Measurements from ENCODE around the gene TRIM37. TPM values are rescaled to one million over a fixed set of nuclear protein-coding genes. Genes with fewer than 3 reads are reported as not detected.
A peak's percentile ranks its signal among the peaks of the same experiment; 100 is the strongest.
"Not testable (repeated sequence)": the region's sequence is repeated elsewhere in the genome, so short reads cannot be mapped to it uniquely, and the experiment has no call there.

The TRIM37 gene
- polyA plus RNA-seq (ENCODE audit: insufficient read length in 4 of 4) = 10 to 100 TPM; 25.9 to 33.0 (median 28.6) TPM

GRCh38 chr17:59106463-59107305, at the start of gene TRIM37:
Gene TRIM37, minus strand, starts transcription at chr17:59106880. Its CDS starts 419 bp downstream, at chr17:59106461.
- peak; percentile 95 to 98 (median 96) for DNase-seq (ENCODE audit: low read depth in 4 of 4, low spot score in 3 of 4)

DNA sequence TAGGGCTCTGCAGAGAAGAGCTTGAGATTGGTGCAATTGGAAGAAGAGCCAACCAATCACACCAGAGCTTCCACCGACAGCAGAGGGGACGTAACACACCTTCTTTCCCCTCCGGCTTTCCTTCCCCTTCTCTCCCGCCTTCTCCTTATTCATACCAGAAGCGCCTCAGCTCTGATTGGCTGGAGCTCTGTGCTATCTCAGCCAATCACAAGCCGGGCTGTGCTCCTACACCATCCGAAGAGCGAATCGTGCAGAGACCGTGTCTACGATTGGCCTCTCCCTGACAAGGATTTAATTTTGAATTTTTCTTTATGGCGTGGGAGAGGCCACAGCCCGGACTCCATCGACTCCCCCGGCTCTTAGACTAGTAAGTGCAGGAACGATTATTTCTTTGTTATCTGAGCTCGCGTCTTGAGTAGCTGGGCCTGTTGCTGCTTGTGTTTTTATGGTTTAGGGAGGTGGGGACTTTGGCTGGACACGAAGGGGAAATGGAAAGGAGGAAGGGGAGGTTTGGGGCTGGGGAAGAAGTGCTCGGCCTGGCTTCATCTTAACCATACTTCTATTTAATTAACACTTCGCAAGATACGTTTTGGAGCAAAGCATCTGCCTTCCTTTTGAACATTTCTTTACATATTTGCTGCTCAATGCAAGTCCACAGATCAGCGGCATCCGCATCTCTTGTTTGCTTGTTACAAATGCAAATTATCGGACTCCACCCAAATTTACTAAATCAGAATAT, 48.9 kb upstream of the TRIM37 start, which contains the start of gene PRR11:
TSS of gene PRR11 (plus strand) at position 308 of the 739 bp plus-strand sequence. CDS start 14,007 bp downstream, outside the sequence.
- peak; percentile 89 to 99 (median 99) for DNase-seq (ENCODE audit: low read depth in 4 of 4, low spot score in 3 of 4)

DNA sequence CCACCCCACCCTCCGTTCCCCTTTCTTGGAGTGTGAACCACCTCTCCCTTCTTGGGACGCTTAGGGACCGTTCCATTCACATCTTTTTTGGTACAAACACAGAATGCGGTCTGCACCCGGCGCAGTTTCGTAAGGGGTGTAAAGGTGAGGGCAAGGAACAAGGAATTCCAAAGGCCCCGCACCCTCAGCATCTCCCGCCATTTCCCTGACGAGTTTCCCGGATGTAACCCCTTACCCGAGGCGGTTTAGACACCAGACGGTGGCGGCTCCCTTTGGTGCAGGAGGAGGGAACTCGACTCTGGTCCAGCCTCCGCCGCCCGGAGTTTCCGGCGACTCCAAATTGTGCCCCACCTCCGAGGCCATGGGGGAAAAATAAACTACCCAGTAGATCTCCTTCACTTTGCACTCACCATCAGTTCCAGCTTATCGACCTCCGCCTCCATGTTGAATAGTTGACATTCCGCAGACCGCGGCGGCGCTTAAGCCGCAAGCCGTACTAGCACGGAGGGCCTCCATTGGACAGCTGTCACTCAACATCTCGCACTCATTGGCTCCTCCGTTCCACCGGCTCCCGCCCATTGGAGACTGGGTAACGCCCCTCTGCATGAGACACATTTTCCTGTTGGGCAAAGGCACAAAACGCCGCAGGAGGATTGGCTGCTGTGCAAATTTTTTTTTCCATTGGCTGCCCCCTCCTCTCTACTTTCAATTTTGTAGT, 48.2 kb upstream of the TRIM37 start, which contains the start of gene SKA2:
TSS of gene SKA2 (minus strand) at position 466 of the 718 bp plus-strand sequence. CDS start at position 443, 23 bp downstream.
- peak in 3 of 4 donors; percentile 74 to 96 (median 87) for DNase-seq (ENCODE audit: low read depth in 4 of 4, low spot score in 3 of 4)

GRCh38 chr17:59154292-59154720, 47.6 kb upstream of the TRIM37 start:
- peak in 1 of 4 donors; percentile 27 for DNase-seq (ENCODE audit: low read depth in 4 of 4, low spot score in 3 of 4)

DNA sequence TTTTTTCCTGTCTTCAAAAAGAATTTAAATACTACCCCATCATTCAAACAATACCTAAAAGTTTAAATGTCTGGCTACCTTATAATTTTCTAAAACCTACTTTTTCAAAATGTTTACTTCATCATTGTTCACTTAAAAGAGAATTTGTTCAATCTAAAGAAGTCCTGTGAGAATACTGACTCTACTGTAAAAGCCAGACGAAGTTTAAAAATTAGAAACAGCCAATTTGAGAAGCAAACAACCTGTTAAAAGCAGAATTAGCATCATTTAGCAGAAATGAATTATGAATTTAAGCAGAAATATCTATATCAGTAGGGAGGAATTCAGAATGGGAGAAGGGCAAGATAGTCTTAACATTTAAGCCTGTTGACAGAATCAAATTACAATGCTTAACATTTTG, 46.2 kb upstream of the TRIM37 start:
- DNase-seq (ENCODE audit: low read depth in 4 of 4, low spot score in 3 of 4) = no peak

- no peak for DNase-seq (ENCODE audit: low read depth in 4 of 4, low spot score in 3 of 4)
These were observed 44.9 kb upstream of the TRIM37 start for GRCh38 chr17:59151591-59151990.

DNA sequence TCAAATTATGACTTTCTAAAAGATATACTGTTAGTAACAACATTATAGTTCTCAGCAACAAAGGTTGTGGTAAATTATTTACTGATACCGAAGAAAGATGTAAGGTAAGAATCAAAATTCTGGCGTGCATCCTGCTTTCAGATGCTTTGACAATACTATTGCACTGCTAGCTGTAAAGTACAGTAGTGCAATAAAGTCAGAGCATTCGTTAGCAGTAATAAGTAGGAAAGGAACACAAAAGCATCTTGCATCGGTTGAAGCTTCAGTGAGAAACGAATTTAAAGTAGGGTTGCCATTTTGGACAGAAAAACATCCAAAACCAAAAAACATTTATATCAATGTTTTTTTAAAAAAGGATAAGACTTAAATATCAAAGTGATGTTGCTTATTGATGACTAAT, 44.3 kb upstream of the TRIM37 start:
- DNase-seq (ENCODE audit: low read depth in 4 of 4, low spot score in 3 of 4) = no peak

GRCh38 chr17:59149841-59150511, 43.3 kb upstream of the TRIM37 start:
- DNase-seq (ENCODE audit: low read depth in 4 of 4, low spot score in 3 of 4) = no peak

GRCh38 chr17:59149051-59149450, 42.4 kb upstream of the TRIM37 start:
- DNase-seq (ENCODE audit: low read depth in 4 of 4, low spot score in 3 of 4) = no peak

DNA sequence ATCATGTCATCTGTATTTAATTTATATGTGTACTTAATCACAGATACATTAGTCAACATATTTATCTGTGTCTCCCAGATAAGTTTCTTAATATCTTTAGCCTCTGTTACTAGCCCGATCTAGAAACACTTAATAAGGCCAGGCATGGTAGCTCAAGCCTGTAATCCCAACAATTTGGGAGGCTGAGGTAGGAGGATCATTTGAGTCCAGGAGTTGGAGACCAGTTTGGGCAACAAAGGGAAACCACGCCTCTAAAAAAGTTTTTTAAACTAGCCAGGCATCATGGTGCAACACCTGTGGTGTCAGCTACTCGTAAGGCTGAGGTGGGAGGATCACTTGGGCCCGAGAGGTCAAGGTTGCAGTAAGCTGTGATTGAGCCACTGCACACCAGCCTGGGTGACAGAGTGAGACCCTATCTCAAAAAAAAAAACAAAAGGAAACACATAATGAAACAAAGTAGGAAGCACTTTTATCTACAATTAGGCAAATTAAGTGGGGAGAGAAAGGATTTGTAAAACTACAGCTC, 39.0 kb upstream of the TRIM37 start:
- no peak for DNase-seq (ENCODE audit: low read depth in 4 of 4, low spot score in 3 of 4)

- no peak for DNase-seq (ENCODE audit: low read depth in 4 of 4, low spot score in 3 of 4)
These were observed 35.2 kb upstream of the TRIM37 start for GRCh38 chr17:59141860-59142259.

GRCh38 chr17:59139939-59140338, 33.3 kb upstream of the TRIM37 start:
- DNase-seq (ENCODE audit: low read depth in 4 of 4, low spot score in 3 of 4) = no peak

- DNase-seq (ENCODE audit: low read depth in 4 of 4, low spot score in 3 of 4) = not testable (repeated sequence)
These were observed 31.7 kb upstream of the TRIM37 start for GRCh38 chr17:59138339-59138738.

GRCh38 chr17:59131131-59131530, 24.5 kb upstream of the TRIM37 start:
- no peak for DNase-seq (ENCODE audit: low read depth in 4 of 4, low spot score in 3 of 4)

- no peak for DNase-seq (ENCODE audit: low read depth in 4 of 4, low spot score in 3 of 4)
These were observed 23.1 kb upstream of the TRIM37 start for GRCh38 chr17:59129814-59130213.

- DNase-seq (ENCODE audit: low read depth in 4 of 4, low spot score in 3 of 4) = no peak
These were observed 20.2 kb upstream of the TRIM37 start for GRCh38 chr17:59126809-59127417.

- DNase-seq (ENCODE audit: low read depth in 4 of 4, low spot score in 3 of 4) = no peak
These were observed 18.0 kb upstream of the TRIM37 start for GRCh38 chr17:59124665-59125064.

DNA sequence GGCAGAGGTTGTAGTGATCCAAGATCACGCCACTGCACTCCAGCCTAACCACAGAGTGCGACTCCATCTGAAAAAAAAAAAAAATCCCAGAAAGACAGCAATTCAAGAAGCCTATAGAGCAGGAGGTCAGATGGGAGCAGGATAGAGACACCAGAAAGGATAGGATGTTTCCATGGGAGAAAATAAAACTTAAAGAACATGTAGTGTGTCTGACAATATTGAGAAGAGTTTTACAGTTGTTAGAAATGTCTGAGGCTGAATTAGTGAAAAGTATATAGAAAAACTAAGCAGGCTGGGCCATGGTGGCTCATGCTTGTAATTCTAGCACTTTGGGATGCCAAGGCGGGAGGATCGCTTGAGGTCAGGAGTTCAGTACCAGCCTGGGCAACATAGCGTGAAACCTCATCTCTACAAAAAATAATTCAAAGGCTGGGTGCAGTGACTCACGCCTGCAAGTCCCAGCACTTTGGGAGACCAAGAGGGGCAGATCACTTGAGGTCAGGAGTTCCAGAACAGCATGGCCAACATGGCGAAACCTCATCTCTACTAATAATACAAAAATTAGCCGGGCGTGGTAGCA, 15.3 kb upstream of the TRIM37 start:
- no peak for DNase-seq (ENCODE audit: low read depth in 4 of 4, low spot score in 3 of 4)

DNA sequence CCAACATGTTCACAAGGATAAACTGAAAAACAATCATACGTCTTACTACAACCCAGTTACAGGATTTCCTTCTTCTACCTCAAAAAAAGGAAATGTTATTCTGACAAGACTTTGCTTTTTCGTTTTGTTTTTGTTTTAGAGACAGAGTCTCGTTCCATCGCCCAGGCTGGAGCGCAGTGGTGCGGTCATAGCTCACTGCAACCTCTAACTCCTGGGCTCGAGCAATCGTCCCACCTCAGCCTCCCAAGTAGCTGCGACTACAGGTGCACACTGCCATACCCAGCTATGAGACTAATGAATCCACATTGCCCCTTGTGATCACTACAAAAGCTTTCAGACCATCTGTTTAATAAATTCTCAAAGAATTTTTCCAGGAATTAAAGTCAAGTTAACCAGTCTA, 8.8 kb upstream of the TRIM37 start:
- no peak for DNase-seq (ENCODE audit: low read depth in 4 of 4, low spot score in 3 of 4)

Measured in right renal pelvis (tissue), 4 donors.